Measurements from ENCODE around the gene GDPGP1.

Gene GDPGP1

GRCh38 chr15:90190606-90191343 lies 43.2 kb upstream of the GDPGP1 start:
- TF ChIP-seq CTCF (conservative IDR thresholded peaks at IDR 0.05), result no peak
- peak overlapping the region; percentile 70 for H3K27ac ChIP-seq

DNA sequence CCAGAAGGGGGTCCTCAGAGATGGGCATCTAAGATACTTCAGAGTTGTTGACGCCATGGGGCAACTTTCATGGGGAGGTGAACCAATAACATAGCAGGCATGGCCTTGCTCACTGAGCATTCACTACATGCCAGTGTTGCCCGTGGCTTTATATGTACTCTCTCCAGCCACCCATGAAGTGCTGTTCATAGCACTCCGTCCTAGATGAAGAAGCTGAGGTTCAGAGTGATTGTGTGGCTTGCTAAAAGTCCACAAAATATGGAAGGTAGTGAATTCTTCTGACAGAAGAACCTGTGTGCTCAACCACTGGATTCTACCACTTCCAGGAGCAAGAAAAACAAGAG lies 42.7 kb upstream of the GDPGP1 start:
- H3K27ac ChIP-seq, result peak overlapping the region; percentile 70
- TF ChIP-seq CTCF (conservative IDR thresholded peaks at IDR 0.05), result no peak

- no peak for TF ChIP-seq CTCF (conservative IDR thresholded peaks at IDR 0.05)
- H3K27ac ChIP-seq, result peak overlapping the region; percentile 70
These were observed 42.1 kb upstream of the GDPGP1 start for GRCh38 chr15:90191794-90192509.

- no peak for TF ChIP-seq CTCF (conservative IDR thresholded peaks at IDR 0.05)
- H3K27ac ChIP-seq, result peak overlapping the region; percentile 70
These were observed 40.8 kb upstream of the GDPGP1 start for GRCh38 chr15:90192961-90193786.

DNA sequence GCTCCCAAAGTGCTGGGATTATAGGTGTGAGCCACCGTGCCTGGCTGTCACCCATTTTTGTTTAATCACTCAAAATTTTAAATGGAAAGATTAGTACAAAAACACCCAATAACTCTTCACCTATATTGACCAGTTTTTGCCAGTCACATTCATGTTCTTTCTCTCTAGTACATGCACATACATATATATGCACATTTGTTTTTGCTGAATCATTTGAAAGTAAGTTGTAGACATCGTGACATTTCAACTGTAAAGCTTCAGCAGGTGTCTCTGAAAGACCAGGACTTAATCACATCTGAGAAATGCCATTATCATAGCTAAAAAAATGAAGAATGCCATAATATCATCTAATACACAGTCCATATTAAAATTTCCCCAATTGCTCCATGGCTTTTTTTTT lies 39.4 kb upstream of the GDPGP1 start:
- no peak overlapping the region for H3K27ac ChIP-seq
- TF ChIP-seq CTCF (conservative IDR thresholded peaks at IDR 0.05), result no peak

DNA sequence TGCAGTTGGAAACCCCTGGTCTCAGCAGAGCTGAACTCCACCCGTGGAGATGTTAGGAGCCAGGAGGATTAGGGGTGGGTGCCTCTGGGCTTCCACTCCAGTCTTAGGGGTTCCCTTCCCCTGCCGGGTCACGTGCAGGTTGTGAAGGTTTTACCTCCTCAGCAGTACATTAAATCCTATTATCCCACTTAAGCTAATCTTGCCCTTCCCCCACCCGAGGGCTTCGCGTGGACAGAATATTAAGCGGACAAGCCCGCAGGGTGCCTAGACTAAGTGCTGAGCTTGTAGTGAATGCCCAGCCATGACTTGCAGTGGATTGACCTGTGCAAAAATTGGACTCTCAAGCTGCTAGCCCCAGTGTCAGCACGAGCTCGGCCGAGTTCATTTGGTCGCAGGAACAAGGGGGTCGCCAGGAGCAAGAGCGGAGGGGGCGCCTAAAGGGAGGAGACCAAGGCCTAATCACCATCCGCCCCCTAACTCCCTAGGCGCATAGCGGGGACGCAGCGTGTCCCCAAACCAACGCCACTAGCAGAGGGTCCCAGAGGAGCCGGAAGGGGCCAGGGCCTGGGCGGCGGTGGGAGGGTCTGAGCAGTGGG lies 33.4 kb upstream of the GDPGP1 start:
- TF ChIP-seq CTCF (conservative IDR thresholded peaks at IDR 0.05), result no peak
- peak overlapping the region; percentile 91 for H3K27ac ChIP-seq
